Activated effector memory CD4-positive, alpha-beta T cell treated with anti-CD3 and anti-CD28 coated beads, Interleukin-2, amount 50 U/mL, for 16 hours (primary cell): Measurements from ENCODE around the gene KCNT1.

Experiments used
- DNase-seq: peaks from one replicate; pipeline ENCODE4 v3.0.0-alpha.2; 2020

KCNT1 gene

GRCh38 chr9:135728436-135729110, 26.6 kb downstream of the KCNT1 start:
- DNase-seq, result no peak

DNA sequence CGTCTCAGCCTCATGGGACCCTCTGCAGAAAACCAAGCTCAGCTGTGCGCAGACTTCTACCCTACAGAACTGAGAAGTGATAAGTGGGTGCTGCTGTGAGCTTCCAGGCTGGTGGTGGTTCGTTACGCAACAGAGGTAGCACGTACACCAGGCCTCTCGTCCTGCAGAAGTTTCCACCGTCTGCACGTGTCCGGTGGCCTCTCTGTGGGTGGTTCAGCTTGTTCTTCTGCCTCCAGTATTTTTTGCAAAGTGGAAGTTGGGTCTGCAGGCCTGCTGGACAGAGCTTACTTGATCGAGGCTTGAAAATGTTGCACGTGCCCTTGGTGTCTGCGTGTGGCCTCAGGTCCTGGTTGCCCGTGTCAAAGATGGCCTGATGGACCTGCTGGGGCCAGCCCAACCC, 27.5 kb downstream of the KCNT1 start:
- no peak for DNase-seq

GRCh38 chr9:135731454-135731853, 29.5 kb downstream of the KCNT1 start:
- no peak for DNase-seq

DNA sequence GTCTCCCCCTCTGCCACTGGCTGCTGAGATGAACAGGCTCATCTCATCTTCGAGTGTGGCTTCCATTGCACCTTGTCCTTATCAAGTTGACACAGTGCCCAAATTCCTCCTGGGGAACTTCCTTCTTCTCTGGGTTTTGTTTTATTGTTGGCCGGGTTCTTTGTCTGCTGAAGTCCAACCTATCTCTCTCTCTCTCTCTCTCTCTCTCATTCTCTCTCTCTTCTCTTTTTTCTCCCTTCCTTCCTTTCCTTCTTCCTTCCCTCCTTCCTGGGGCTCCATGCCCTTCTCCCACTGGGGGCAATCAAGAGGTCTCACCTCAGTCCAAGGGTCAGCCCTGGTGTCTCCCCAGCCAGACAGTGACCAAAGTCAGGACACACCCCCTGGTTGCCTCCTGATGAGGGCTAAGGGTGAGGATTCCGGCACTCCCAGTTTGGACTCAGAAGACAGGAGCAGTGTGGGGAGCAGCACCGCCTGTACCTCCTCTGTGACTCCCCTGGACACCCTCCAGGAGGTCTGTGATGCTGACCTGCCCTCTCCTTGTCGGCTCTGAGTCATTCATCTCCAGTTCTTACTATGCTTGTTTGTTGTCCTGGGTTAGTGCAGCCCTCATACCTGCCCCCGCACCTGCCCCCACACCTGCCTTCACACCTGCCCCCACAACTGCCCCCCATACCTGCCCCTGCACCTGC, 30.7 kb downstream of the KCNT1 start:
- no peak for DNase-seq

GRCh38 chr9:135734616-135735144, 32.7 kb downstream of the KCNT1 start:
- DNase-seq, result no peak

DNA sequence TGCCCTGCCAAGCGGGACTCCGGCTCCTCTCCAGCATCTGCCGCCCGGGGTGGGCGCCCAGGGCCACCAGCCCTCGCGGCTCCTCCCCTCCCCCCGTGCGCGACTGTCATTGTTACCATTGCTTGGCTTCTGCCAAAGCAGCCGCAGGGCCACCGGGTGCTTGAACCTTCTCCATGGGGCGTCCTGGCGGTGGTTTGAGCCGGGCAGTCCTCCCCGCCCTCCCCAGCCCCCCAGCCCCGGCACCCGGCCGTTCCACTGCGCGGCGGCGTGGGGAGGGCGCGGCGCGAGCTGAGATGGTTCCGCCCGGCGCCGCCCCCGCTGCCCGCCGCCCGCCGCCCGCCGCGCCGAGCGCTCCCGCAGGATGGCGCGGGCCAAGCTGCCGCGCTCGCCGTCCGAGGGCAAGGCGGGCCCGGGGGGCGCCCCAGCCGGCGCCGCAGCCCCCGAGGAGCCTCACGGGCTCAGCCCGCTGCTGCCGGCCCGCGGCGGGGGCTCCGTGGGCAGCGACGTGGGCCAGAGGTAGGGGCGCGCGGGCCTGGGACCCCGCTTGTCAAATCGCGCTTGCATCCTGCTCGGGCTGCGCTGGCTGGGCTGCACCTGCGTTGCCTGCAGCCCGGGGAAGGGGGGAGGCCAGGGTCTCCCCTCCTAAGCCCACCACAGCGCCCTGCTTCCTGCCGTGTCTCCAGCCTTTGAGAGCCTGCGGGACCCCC, 34.4 kb downstream of the KCNT1 start:
- DNase-seq, result no peak

- no peak for DNase-seq
These were observed 35.2 kb downstream of the KCNT1 start for GRCh38 chr9:135736979-135737839.

DNA sequence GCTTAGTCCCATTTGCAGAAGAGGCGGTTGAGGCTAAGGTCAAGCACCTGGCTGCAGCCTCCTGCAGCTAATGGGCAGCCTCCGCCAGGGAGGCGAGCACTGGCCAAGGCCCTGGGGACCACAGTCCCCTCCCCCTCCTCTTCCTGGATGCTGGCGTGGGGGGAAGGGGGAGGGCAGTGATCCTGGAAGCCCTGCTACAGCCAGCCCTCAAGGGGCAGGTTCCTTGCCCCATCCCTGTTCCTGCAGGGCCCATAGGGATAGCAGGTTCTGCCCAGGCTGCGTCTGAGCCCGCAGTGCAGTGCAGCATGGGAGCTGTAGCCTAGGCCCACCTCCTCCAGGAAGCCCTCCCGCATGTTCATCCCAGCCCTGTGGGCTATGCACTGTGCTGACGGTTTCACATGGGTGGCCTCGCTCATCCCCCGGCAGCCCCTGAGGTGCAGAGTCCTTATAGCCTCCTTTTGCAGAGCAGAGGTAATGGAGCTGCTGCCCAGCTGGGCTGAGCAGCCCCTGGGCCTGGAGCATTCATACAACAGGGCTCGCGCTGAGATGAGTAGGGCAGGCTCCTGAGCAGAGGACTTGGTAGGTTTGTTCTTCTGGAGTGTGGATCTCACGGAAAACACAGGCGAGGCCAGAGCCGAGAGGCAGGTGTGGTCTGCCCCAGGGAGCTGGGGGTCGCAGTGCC, 36.0 kb downstream of the KCNT1 start:
- no peak for DNase-seq

- no peak for DNase-seq
These were observed 37.6 kb downstream of the KCNT1 start for GRCh38 chr9:135739271-135740220.

GRCh38 chr9:135741276-135742219, 39.6 kb downstream of the KCNT1 start:
- DNase-seq, result no peak

- no peak for DNase-seq
These were observed 41.0 kb downstream of the KCNT1 start for GRCh38 chr9:135743021-135743420.

DNA sequence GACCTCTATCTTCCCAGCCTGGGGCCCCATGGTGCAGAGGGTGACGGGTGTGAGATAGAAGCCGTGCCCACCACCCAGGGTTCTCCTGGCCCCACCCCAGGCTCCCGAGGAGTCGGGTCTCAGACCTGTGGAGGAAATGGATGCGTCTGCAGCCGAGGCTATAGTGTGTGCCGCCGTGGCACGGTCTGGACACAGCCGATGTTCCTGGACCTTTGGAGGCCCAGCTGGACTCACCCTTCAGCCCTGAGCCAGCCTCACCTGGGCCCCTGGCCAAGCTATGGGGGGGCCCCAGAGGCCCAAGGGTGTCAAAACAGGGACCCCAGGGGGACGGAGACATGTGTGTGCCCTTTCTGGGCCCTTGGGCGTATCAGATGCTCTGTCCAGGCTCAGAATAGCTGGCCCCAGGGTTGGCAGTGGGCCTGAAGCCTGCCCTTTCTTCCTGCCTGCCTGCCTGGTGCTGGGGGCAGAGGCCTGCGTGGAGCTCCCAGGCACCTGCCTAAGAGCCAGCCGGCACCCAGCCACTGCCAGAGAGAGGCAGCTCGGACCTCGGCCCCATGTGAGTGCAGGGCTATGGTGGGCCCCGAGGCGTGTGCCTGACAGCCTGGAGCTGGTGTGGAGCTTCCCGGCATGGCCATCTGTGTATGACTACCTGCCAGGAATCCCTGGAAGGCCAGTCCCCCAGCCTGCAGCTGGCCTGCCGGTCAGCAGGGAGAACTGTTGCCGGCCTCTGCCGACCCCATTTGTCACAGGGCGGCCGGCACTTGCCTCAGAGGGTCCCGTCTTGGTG, 41.8 kb downstream of the KCNT1 start:
- no peak for DNase-seq

DNA sequence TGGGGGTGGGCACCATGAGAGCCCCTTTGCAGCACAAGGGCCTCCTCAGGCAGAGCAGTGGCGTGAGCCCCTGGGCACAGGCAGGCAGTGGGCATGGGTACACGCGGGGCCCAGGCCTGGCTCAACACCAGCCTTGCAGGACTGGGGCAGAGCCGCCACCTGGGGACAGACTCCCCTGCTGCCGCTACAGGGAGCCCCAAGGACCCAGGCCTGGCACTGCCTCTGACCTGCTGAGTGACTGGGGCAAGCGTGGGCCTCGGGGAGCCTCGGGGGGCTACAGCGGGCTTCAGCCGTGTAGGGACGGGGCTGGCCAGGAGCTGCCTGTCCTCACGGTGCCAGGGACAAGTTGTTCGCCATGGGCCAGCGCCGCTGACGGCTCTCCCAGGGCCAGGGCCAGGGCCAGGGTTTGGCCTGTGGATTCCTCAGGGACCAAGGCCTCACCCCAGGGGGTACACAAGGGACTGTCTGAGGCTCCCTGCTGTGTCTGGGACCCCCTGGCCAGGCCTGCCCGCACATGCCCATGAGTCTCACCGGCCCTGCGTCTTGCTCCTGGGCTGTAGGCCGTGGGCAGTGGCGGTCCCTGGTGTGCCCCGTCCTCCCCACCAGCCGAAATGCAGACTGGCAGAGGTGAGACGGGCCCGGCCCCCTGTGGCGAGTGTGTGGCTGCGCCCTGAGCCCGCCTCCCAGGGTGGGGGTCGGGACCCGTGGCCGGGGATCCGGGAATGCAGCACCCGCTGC, 42.5 kb downstream of the KCNT1 start:
- DNase-seq, result no peak

GRCh38 chr9:135745189-135745588, 43.2 kb downstream of the KCNT1 start:
- DNase-seq, result no peak

DNA sequence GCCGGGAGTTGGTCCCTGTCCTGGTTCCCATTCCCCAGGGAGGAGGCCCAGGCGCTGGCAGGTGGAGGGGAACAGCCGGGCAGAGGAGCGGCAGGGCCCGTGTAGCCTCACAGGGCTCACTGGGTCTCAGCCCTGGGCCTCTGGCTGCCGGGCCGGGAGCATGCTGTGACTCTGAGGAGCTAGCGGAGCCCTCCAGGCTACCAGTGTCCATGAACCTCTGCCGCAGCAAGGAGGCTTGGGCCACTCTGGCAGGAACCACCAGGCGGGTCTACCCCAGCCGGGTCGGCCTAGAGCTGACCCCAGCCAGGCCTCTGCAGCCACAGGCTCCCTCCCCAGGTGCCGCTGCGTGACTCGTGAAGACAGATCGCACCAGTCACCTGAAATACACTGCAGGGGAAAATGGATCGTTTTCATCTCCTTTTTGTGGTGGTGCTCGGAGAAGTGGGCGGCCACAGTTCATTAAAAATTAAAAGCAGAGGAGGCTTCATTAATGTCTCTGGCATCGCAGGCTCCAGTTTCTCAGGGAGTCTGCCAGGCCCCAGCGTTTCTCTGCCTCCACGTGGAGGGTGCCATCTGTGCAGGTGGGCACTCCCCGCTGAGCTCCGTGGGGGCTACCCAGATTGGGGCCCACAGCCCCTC, 43.8 kb downstream of the KCNT1 start:
- no peak for DNase-seq

- no peak for DNase-seq
These were observed 44.6 kb downstream of the KCNT1 start for GRCh38 chr9:135746565-135746964.

DNA sequence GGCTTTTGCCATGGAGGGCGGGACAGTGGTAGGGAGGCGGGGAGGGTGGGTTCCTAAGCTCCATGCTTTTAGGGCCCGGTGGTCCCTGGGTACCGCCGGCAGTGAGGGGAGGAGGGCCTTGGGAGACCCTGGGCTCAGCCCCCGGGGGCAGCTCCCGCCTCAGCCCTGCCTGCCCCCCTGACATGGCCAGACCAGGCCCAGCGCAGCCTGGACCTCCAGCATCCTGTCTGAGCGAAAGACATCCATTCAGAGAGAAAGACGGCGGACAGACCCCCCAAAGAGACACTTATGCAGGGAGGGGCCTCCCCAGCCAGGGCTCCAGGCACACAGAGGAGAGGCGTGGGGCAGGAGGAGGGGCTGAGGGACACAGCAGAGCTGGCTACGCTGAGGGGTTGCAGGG, 45.3 kb downstream of the KCNT1 start:
- no peak for DNase-seq

- DNase-seq, result no peak
These were observed 46.7 kb downstream of the KCNT1 start for GRCh38 chr9:135748676-135749075.
